Mucosa of stomach (tissue), 1 donor: ENCODE results near the gene SEMA5A.

Experiments used
- H3K27me3 ChIP-seq: one replicate; pipeline ENCODE4 v1.7.0; 2013; ENCODE audit warnings: mild to moderate bottlenecking, low read length; ENCODE audit not compliant: control insufficient read depth, insufficient read depth
- H3K36me3 ChIP-seq: one replicate; pipeline ENCODE4 v1.7.0; 2013; ENCODE audit warnings: low read length; ENCODE audit not compliant: control insufficient read depth, insufficient read depth
- H3K4me1 ChIP-seq: one replicate; pipeline ENCODE4 v1.7.0; 2013; ENCODE audit warnings: mild to moderate bottlenecking, low read length; ENCODE audit not compliant: control insufficient read depth, insufficient read depth
- H3K4me3 ChIP-seq: one replicate; pipeline ENCODE4 v1.7.0; 2013; ENCODE audit warnings: low read length
- H3K9ac ChIP-seq: one replicate; pipeline ENCODE4 v1.7.0; 2013; ENCODE audit warnings: mild to moderate bottlenecking, low read length, moderate library complexity
- H3K9me3 ChIP-seq: one replicate; pipeline ENCODE4 v1.7.0; 2013; ENCODE audit warnings: mild to moderate bottlenecking, low read length, moderate library complexity; ENCODE audit not compliant: control insufficient read depth
- donor health status: Pancreatic carcinoma.

The SEMA5A gene

GRCh38 chr5:9502050-9502834, 43.6 kb downstream of the SEMA5A start:
- H3K9me3 ChIP-seq: no peaks in the 10 kb centered on the region
- H3K4me1 ChIP-seq: no peaks in the 10 kb centered on the region
- H3K27me3 ChIP-seq: no peaks in the 10 kb centered on the region
- no peak overlapping the region for H3K4me3 ChIP-seq
- no peak overlapping the region for H3K9ac ChIP-seq
- no peaks in the 10 kb centered on the region for H3K36me3 ChIP-seq

GRCh38 chr5:9500625-9501024, 45.2 kb downstream of the SEMA5A start:
- no peak overlapping the region for H3K9ac ChIP-seq
- no peak overlapping the region for H3K4me3 ChIP-seq
- H3K27me3 ChIP-seq: no peaks in the 10 kb centered on the region
- H3K36me3 ChIP-seq: no peaks in the 10 kb centered on the region
- H3K9me3 ChIP-seq: no peaks in the 10 kb centered on the region
- no peaks in the 10 kb centered on the region for H3K4me1 ChIP-seq

- Histone ChIP-seq H3K9me3 (no peaks in the 10 kb centered on the region), H3K9ac (no peak overlapping the region), H3K27me3 (no peaks in the 10 kb centered on the region), H3K4me1 (no peaks in the 10 kb centered on the region), H3K4me3 (no peak overlapping the region), H3K36me3 (no peaks in the 10 kb centered on the region)
Measured at GRCh38 chr5:9500193-9500592, 45.7 kb downstream of the SEMA5A start.

- Histone ChIP-seq H3K9ac (no peak overlapping the region), H3K27me3 (no peaks in the 10 kb centered on the region), H3K4me3 (no peak overlapping the region), H3K9me3 (no peaks in the 10 kb centered on the region), H3K4me1 (no peaks in the 10 kb centered on the region), H3K36me3 (no peaks in the 10 kb centered on the region)
Measured at GRCh38 chr5:9499498-9499876, 46.4 kb downstream of the SEMA5A start.

GRCh38 chr5:9498541-9499497, 47.1 kb downstream of the SEMA5A start:
- Histone ChIP-seq H3K27me3 (no peaks in the 10 kb centered on the region), H3K4me1 (no peaks in the 10 kb centered on the region), H3K36me3 (no peaks in the 10 kb centered on the region), H3K4me3 (no peak overlapping the region), H3K9me3 (no peaks in the 10 kb centered on the region), H3K9ac (no peak overlapping the region)

GRCh38 chr5:9497347-9497746, 48.5 kb downstream of the SEMA5A start:
- H3K9me3 ChIP-seq: no peaks in the 10 kb centered on the region
- no peaks in the 10 kb centered on the region for H3K27me3 ChIP-seq
- no peaks in the 10 kb centered on the region for H3K4me1 ChIP-seq
- H3K9ac ChIP-seq: no peak overlapping the region
- no peak overlapping the region for H3K4me3 ChIP-seq
- H3K36me3 ChIP-seq: no peaks in the 10 kb centered on the region

- Histone ChIP-seq H3K4me3 (no peak overlapping the region), H3K4me1 (no peaks in the 10 kb centered on the region), H3K36me3 (no peaks in the 10 kb centered on the region), H3K27me3 (no peaks in the 10 kb centered on the region), H3K9me3 (no peaks in the 10 kb centered on the region), H3K9ac (no peak overlapping the region)
Measured at GRCh38 chr5:9496801-9497200, 49.1 kb downstream of the SEMA5A start.

- Histone ChIP-seq H3K9ac (no peak overlapping the region), H3K4me3 (no peak overlapping the region), H3K36me3 (no peaks in the 10 kb centered on the region), H3K4me1 (no peaks in the 10 kb centered on the region), H3K27me3 (no peaks in the 10 kb centered on the region), H3K9me3 (no peaks in the 10 kb centered on the region)
Measured at GRCh38 chr5:9495121-9495520, 50.8 kb downstream of the SEMA5A start.

GRCh38 chr5:9494301-9494700, 51.6 kb downstream of the SEMA5A start:
- Histone ChIP-seq H3K9ac (no peak overlapping the region), H3K4me3 (no peak overlapping the region), H3K9me3 (no peaks in the 10 kb centered on the region), H3K27me3 (no peaks in the 10 kb centered on the region), H3K36me3 (no peaks in the 10 kb centered on the region), H3K4me1 (no peaks in the 10 kb centered on the region)

GRCh38 chr5:9490494-9491097, 55.3 kb downstream of the SEMA5A start:
- Histone ChIP-seq H3K4me1 (no peaks in the 10 kb centered on the region), H3K9ac (no peak overlapping the region), H3K27me3 (no peaks in the 10 kb centered on the region), H3K36me3 (no peaks in the 10 kb centered on the region), H3K9me3 (no peaks in the 10 kb centered on the region), H3K4me3 (no peak overlapping the region)

- Histone ChIP-seq H3K27me3 (no peaks in the 10 kb centered on the region), H3K9ac (no peak overlapping the region), H3K4me1 (no peaks in the 10 kb centered on the region), H3K9me3 (no peaks in the 10 kb centered on the region), H3K36me3 (no peaks in the 10 kb centered on the region), H3K4me3 (no peak overlapping the region)
Measured at GRCh38 chr5:9483779-9484178, 62.1 kb downstream of the SEMA5A start.

- Histone ChIP-seq H3K4me1 (no peaks in the 10 kb centered on the region), H3K9me3 (no peaks in the 10 kb centered on the region), H3K27me3 (no peaks in the 10 kb centered on the region), H3K36me3 (no peaks in the 10 kb centered on the region), H3K4me3 (no peak overlapping the region), H3K9ac (no peak overlapping the region)
Measured at GRCh38 chr5:9483243-9483642, 62.6 kb downstream of the SEMA5A start.
